SK-N-SH treated with all-trans-retinoic acid at 6 μM for 48 hours (cell line): ENCODE measurements around the gene MORF4L1.
A peak's percentile ranks its signal among the peaks of the same experiment; 100 is the strongest.

ENCODE experiments used
- ATAC-seq: fragments of 200-7000 bp; cut with Tn5 transposase; 3 replicates; pipeline ENCODE4 v1.9.1; 2020; ENCODE audit warnings: mild to moderate bottlenecking, moderate library complexity
- ARNTL ChIP-seq: fragments of 450-650 bp; formaldehyde crosslinking; IDR thresholded peaks from 2 replicates; pipeline ENCODE4 v1.5.0; 2020; ENCODE audit warnings: low read depth, mild to moderate bottlenecking, moderate library complexity, borderline replicate concordance
- ESRRG ChIP-seq: fragments of 250-450 bp; sonication (Bioruptor Pico); IDR thresholded peaks from 2 replicates; pipeline ENCODE4 v1.6.1; 2021; ENCODE audit warnings: mild to moderate bottlenecking
- GLIS3 ChIP-seq: fragments of 250-450 bp; sonication (Bioruptor Pico); IDR thresholded peaks from 2 replicates; pipeline ENCODE4 v1.5.0; 2020; ENCODE audit warnings: mild to moderate bottlenecking, moderate library complexity
- ISL1 ChIP-seq: fragments of 250-450 bp; sonication (Bioruptor Pico); IDR thresholded peaks from 2 replicates; pipeline ENCODE4 v2.1.2; 2022; ENCODE audit warnings: mild to moderate bottlenecking, moderate library complexity
- OSR1 ChIP-seq: fragments of 250-450 bp; sonication (Bioruptor Pico); IDR thresholded peaks from 2 replicates; pipeline ENCODE4 v1.8.0; 2022; ENCODE audit warnings: moderate library complexity, mild to moderate bottlenecking, inconsistent platforms
- PPARA ChIP-seq: fragments of 250-450 bp; sonication (Bioruptor Pico); IDR thresholded peaks from 2 replicates; pipeline ENCODE4 v1.5.0; 2020; ENCODE audit warnings: mild to moderate bottlenecking, borderline replicate concordance
- RARB ChIP-seq: fragments of 250-450 bp; sonication (Bioruptor Pico); IDR thresholded peaks from 2 replicates; pipeline ENCODE4 v1.8.0; 2021; ENCODE audit warnings: mild to moderate bottlenecking, moderate library complexity
- SNAI2 ChIP-seq: fragments of 250-450 bp; sonication (Bioruptor Pico); IDR thresholded peaks from 2 replicates; pipeline ENCODE4 v1.5.0; 2020; ENCODE audit warnings: mild to moderate bottlenecking, moderate library complexity
- TCF4 ChIP-seq: fragments of 250-450 bp; sonication (Bioruptor Pico); IDR thresholded peaks from 2 replicates; pipeline ENCODE4 v1.8.0; 2021; ENCODE audit warnings: mild to moderate bottlenecking, moderate library complexity, borderline replicate concordance
- TOX ChIP-seq: fragments of 250-450 bp; sonication (Bioruptor Pico); IDR thresholded peaks from 2 replicates; pipeline ENCODE4 v1.8.0; 2021; ENCODE audit warnings: mild to moderate bottlenecking, moderate library complexity, borderline replicate concordance
- ZC3H10 ChIP-seq: fragments of 250-450 bp; sonication (Bioruptor Pico); IDR thresholded peaks from 2 replicates; pipeline ENCODE4 v1.5.1; 2021; ENCODE audit warnings: mild to moderate bottlenecking, moderate library complexity
- ZFP3 ChIP-seq: fragments of 250-450 bp; sonication (Bioruptor Pico); IDR thresholded peaks from 2 replicates; pipeline ENCODE4 v1.5.0; 2020; ENCODE audit warnings: mild to moderate bottlenecking, moderate library complexity
- ZFP30 ChIP-seq: fragments of 450-650 bp; formaldehyde crosslinking; IDR thresholded peaks from 2 replicates; pipeline ENCODE4 v1.5.0; 2022; ENCODE audit warnings: mild to moderate bottlenecking, moderate library complexity
- ZNF70 ChIP-seq: fragments of 450-650 bp; formaldehyde crosslinking; IDR thresholded peaks from 2 replicates; pipeline ENCODE4 v1.5.0; 2020; ENCODE audit warnings: mild to moderate bottlenecking, moderate library complexity
- ZNF8 ChIP-seq: fragments of 450-650 bp; formaldehyde crosslinking; IDR thresholded peaks from 2 replicates; pipeline ENCODE4 v1.5.0; 2020; ENCODE audit warnings: mild to moderate bottlenecking, moderate library complexity
- TF ChIP-seq, protein P1 (sequence below): fragments of 250-450 bp; sonication (Bioruptor Pico); IDR thresholded peaks from 2 replicates; pipeline ENCODE4 v1.5.1; 2020; ENCODE audit warnings: low read depth, mild to moderate bottlenecking, moderate library complexity
- TF ChIP-seq, protein P2 (sequence below): fragments of 250-450 bp; sonication (Bioruptor Pico); IDR thresholded peaks from 2 replicates; pipeline ENCODE4 v1.8.0; 2020; ENCODE audit warnings: mild to moderate bottlenecking, moderate library complexity, borderline replicate concordance
- TF ChIP-seq, protein P3 (sequence below): fragments of 250-450 bp; sonication (Bioruptor Pico); IDR thresholded peaks from 2 replicates; pipeline ENCODE4 v1.5.0; 2020; ENCODE audit warnings: mild to moderate bottlenecking, moderate library complexity
- TF ChIP-seq, protein P4 (sequence below): fragments of 250-450 bp; sonication (Bioruptor Pico); IDR thresholded peaks from 2 replicates; pipeline ENCODE4 v1.5.1; 2021; ENCODE audit warnings: mild to moderate bottlenecking, moderate library complexity

Gene MORF4L1

DNA sequence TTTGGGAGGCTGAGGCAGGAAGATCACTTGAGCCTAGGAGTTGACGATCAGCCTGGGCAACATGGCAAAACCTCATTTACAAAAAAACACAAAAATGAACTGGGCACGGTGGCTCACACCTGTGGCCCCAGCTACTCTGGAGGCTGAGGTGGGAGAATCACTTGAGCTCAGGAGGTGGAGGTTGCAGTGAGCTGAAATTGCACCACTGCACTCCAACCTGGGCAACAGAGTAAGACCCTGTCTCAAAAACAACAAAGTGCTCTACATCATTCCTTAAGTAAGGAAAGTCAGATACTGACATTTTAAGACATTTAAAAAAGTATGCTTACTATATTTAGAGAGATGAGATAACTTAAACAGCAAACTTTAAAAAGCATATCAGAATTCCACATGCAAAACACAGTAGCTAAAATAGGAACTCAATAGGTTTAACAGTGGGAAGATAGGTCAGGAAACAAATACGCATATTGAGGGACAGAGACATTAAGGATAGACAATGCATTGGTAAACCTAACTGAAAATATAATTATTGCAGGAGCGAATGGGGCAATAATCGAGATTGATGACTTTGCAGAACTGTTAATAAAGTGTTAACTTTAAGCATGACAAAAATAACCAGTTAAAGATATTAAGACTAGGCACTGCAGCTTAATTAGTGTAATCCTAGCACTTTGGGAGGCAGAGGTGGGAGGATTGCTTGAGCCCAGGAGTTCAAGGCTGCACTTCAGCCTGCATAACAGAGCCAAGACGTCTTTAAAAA, 32.1 kb downstream of the MORF4L1 start:
- no peak for TF ChIP-seq GLIS3 (CRISPR knock-in tag)
- TF ChIP-seq ZNF70 = no peak
- no peak for TF ChIP-seq OSR1 (CRISPR knock-in tag)
- no peak for TF ChIP-seq TCF4 (CRISPR knock-in tag)
- no peak for TF ChIP-seq RARB (CRISPR knock-in tag)
- no peak for TF ChIP-seq ZNF8 (CRISPR knock-in tag)
- ATAC-seq = no peak

DNA sequence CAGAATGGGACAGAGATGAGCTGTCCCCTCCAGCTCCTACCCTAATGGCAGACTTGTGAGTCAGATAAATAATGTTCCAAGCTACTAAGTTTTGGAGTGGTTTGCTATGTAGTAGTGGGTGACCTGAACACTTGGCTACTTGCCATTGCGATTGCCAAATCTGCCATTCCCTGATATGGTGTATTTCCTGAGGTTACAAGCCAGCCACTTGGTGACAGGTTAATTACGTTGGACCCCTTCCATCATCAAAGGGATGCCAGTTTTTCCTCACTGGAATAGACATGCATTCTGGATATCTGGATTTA, 33.6 kb downstream of the MORF4L1 start:
- TF ChIP-seq GLIS3 (CRISPR knock-in tag) (no peak), ISL1 (CRISPR knock-in tag) (no peak), ZFP3 (CRISPR knock-in tag) (no peak), ZC3H10 (CRISPR knock-in tag) (no peak), ESRRG (CRISPR knock-in tag) (no peak), OSR1 (CRISPR knock-in tag) (no peak), ZNF70 (no peak), TOX (CRISPR knock-in tag) (no peak)
- TF ChIP-seq, protein P1, sequence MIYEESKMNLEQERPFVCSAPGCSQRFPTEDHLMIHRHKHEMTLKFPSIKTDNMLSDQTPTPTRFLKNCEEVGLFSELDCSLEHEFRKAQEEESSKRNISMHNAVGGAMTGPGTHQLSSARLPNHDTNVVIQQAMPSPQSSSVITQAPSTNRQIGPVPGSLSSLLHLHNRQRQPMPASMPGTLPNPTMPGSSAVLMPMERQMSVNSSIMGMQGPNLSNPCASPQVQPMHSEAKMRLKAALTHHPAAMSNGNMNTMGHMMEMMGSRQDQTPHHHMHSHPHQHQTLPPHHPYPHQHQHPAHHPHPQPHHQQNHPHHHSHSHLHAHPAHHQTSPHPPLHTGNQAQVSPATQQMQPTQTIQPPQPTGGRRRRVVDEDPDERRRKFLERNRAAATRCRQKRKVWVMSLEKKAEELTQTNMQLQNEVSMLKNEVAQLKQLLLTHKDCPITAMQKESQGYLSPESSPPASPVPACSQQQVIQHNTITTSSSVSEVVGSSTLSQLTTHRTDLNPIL = no peak
- TF ChIP-seq, protein P2, sequence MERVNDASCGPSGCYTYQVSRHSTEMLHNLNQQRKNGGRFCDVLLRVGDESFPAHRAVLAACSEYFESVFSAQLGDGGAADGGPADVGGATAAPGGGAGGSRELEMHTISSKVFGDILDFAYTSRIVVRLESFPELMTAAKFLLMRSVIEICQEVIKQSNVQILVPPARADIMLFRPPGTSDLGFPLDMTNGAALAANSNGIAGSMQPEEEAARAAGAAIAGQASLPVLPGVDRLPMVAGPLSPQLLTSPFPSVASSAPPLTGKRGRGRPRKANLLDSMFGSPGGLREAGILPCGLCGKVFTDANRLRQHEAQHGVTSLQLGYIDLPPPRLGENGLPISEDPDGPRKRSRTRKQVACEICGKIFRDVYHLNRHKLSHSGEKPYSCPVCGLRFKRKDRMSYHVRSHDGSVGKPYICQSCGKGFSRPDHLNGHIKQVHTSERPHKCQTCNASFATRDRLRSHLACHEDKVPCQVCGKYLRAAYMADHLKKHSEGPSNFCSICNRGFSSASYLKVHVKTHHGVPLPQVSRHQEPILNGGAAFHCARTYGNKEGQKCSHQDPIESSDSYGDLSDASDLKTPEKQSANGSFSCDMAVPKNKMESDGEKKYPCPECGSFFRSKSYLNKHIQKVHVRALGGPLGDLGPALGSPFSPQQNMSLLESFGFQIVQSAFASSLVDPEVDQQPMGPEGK (CRISPR knock-in tag) = no peak
- ATAC-seq = peak; percentile 8; the same call in 1 of the 3 replicates

DNA sequence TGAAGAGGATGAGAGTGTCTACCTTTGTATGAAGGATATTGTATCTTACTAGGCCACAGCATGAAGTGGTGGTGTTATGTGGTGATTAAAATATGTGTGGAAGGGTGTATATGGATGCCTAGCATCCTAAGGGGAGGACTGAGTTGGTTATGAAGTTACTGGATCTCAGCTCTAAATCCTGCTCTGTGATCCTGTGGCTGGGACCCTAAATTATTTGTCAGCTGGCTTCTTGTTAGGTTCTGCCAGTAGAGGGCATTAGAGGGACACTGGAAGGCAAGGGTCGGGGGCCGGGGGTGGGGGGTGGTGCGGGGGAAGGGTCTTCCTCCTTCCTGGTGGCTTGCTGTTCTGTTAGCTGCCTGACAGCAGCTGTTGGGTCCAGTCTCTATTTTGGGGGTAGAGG, 34.9 kb downstream of the MORF4L1 start:
- no peak for TF ChIP-seq TCF4 (CRISPR knock-in tag)
- TF ChIP-seq OSR1 (CRISPR knock-in tag) = no peak
- no peak for TF ChIP-seq TOX (CRISPR knock-in tag)
- no peak for TF ChIP-seq PPARA (CRISPR knock-in tag)
- TF ChIP-seq, protein P3, sequence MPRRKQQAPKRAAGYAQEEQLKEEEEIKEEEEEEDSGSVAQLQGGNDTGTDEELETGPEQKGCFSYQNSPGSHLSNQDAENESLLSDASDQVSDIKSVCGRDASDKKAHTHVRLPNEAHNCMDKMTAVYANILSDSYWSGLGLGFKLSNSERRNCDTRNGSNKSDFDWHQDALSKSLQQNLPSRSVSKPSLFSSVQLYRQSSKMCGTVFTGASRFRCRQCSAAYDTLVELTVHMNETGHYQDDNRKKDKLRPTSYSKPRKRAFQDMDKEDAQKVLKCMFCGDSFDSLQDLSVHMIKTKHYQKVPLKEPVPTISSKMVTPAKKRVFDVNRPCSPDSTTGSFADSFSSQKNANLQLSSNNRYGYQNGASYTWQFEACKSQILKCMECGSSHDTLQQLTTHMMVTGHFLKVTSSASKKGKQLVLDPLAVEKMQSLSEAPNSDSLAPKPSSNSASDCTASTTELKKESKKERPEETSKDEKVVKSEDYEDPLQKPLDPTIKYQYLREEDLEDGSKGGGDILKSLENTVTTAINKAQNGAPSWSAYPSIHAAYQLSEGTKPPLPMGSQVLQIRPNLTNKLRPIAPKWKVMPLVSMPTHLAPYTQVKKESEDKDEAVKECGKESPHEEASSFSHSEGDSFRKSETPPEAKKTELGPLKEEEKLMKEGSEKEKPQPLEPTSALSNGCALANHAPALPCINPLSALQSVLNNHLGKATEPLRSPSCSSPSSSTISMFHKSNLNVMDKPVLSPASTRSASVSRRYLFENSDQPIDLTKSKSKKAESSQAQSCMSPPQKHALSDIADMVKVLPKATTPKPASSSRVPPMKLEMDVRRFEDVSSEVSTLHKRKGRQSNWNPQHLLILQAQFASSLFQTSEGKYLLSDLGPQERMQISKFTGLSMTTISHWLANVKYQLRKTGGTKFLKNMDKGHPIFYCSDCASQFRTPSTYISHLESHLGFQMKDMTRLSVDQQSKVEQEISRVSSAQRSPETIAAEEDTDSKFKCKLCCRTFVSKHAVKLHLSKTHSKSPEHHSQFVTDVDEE (CRISPR knock-in tag) = no peak
- TF ChIP-seq ZNF70 = no peak
- TF ChIP-seq SNAI2 (CRISPR knock-in tag) = no peak
- TF ChIP-seq ARNTL = no peak
- TF ChIP-seq, protein P2 (CRISPR knock-in tag) = no peak
- no peak for TF ChIP-seq ZFP30 (CRISPR knock-in tag)
- no peak for TF ChIP-seq ZNF8 (CRISPR knock-in tag)
- TF ChIP-seq, protein P4, sequence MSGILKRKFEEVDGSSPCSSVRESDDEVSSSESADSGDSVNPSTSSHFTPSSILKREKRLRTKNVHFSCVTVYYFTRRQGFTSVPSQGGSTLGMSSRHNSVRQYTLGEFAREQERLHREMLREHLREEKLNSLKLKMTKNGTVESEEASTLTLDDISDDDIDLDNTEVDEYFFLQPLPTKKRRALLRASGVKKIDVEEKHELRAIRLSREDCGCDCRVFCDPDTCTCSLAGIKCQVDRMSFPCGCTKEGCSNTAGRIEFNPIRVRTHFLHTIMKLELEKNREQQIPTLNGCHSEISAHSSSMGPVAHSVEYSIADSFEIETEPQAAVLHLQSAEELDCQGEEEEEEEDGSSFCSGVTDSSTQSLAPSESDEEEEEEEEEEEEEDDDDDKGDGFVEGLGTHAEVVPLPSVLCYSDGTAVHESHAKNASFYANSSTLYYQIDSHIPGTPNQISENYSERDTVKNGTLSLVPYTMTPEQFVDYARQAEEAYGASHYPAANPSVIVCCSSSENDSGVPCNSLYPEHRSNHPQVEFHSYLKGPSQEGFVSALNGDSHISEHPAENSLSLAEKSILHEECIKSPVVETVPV (CRISPR knock-in tag) = no peak
- TF ChIP-seq ZC3H10 (CRISPR knock-in tag) = no peak
- no peak; the same call in 2 of the 3 replicates for ATAC-seq
